ENCODE measurements around the gene DAGLA.

DAGLA gene

DNA sequence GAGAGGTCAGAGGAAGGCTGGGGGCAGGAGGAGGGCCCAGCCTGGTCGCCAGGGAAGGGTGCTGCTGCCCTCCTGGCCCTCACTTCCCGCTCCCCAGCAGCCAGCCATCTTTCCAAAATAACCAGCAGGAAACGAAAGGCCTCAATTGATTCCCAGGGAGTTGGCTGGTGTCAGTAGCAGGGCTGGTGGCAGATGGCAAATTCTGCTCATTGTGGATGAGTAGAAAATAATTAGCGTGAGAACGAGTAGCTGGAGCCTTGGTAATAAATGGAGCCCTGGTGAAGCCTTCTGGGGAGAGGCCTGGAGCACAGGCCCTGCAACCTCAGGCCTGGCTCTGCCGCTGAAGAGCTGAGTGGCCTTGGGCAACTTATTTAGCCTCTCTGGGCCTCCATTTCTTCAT lies 31.3 kb downstream of the DAGLA start:
- no peak for DNase-seq (ENCODE audit: low spot score)
- no peak overlapping the region for H3K27ac ChIP-seq
- TF ChIP-seq, protein P1, sequence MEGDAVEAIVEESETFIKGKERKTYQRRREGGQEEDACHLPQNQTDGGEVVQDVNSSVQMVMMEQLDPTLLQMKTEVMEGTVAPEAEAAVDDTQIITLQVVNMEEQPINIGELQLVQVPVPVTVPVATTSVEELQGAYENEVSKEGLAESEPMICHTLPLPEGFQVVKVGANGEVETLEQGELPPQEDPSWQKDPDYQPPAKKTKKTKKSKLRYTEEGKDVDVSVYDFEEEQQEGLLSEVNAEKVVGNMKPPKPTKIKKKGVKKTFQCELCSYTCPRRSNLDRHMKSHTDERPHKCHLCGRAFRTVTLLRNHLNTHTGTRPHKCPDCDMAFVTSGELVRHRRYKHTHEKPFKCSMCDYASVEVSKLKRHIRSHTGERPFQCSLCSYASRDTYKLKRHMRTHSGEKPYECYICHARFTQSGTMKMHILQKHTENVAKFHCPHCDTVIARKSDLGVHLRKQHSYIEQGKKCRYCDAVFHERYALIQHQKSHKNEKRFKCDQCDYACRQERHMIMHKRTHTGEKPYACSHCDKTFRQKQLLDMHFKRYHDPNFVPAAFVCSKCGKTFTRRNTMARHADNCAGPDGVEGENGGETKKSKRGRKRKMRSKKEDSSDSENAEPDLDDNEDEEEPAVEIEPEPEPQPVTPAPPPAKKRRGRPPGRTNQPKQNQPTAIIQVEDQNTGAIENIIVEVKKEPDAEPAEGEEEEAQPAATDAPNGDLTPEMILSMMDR (IDR thresholded peaks at IDR 0.05) = no peak
- no peak overlapping the region for H3K4me3 ChIP-seq

DNA sequence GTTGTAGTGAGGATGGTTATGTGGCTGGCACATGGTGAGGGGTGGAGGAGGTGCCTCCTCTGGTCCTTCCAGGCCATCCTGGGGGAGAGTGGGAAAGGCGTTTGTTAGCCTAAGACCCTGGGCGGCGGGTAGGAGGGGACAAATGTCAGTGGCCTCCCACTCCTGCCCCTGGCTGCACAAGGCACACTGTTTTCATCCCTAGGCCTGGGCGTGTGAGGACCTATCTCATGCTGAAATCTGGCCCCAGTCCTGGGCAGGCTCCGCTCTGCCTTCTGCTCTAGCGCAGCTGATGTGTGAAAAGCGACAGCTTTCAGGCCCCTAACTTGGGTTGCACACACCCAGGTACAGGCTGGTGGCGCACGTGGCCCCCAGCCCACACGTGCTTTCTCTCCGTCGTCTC lies 32.1 kb downstream of the DAGLA start:
- no peak for DNase-seq (ENCODE audit: low spot score)
- TF ChIP-seq, protein P1 (IDR thresholded peaks at IDR 0.05) = no peak
- H3K27ac ChIP-seq = no peak overlapping the region
- no peak overlapping the region for H3K4me3 ChIP-seq

DNA sequence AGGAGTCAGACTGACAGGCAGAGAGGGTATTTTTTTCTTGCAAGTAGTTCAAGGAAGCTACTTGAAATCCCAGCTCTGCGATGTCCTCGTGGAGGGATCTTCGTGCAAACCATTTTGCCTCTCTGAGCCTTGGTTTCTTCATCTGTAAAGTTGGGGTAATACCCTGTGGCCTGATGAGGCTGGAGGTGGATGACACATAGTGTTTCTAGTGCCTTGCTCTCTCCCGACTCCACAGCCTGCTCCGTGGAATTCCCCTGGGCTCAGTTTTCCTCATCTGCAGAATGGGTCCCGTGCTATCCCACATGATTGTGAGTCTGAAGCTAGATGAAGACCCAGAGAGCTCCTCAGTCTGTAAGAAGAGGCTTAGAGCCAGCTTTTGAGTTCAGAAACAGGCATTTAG lies 32.7 kb downstream of the DAGLA start:
- DNase-seq (ENCODE audit: low spot score) = no peak
- H3K27ac ChIP-seq = no peak overlapping the region
- no peak overlapping the region for H3K4me3 ChIP-seq
- TF ChIP-seq, protein P1 (IDR thresholded peaks at IDR 0.05) = no peak

DNA sequence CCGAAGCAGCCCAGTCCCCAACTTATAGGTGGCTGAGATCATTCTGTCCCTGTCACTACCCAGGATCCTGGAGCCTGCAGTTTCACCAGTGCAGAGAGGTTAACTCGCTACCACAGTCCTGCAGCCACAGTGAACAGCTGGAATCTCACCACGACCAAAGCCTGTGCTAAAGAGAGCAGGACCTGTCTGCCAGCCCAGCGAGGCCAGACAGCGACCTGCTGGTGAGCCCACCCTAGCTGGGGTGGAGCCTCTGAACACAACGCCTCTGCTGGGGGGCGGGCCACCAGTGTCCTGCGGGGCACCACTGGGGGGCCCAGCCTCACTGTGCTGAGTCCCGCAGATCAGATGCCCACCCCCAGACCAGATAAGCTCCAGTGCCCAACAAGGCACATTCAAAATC lies 33.3 kb downstream of the DAGLA start:
- no peak overlapping the region for H3K27ac ChIP-seq
- TF ChIP-seq, protein P1 (IDR thresholded peaks at IDR 0.05) = no peak
- no peak for DNase-seq (ENCODE audit: low spot score)
- H3K4me3 ChIP-seq = no peak overlapping the region

DNA sequence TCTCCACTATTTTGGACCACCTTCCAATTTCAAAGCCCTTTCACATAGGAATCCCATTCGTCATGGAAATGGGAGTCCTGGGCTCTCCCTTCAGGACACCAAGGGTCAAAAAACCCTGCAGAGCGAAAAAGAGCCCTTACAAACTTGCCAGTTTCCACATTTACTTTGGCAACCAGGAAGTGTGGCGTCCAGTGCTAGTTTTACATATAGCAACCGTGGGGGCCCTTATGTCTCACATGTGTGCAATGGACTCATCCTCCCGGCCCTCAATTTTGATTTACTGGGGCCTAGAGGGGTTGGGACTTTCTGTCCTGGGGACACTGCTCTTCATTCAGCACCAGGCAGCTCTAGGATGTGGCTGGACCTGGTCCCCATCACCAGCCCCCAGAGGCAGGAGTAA lies 33.7 kb downstream of the DAGLA start:
- Histone ChIP-seq H3K4me3 (no peak overlapping the region), H3K27ac (no peak overlapping the region)
- DNase-seq (ENCODE audit: low spot score) = no peak
- TF ChIP-seq, protein P1 (IDR thresholded peaks at IDR 0.05) = no peak

DNA sequence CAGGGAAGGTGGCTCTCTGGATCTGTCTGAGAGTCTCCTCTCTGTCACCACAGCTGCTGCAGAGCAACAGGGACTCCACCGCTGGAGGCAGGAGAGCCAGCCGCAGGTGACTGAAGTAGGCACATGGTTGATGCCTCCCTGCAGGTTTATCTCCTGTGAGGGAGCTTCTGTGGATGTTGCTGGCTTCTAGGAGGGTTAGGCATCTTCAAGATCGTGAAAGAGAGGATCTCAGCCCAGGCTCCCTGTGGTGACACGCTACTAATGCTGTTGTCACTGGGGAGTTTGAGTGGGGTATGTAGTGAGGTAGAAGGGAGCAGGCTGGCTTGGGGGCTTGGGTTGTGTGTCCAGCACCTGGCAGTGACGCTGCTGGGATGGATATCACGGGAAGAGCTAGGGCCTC lies 34.1 kb downstream of the DAGLA start:
- no peak for DNase-seq (ENCODE audit: low spot score)
- Histone ChIP-seq H3K27ac (no peak overlapping the region), H3K4me3 (no peak overlapping the region)
- TF ChIP-seq, protein P1 (IDR thresholded peaks at IDR 0.05) = no peak

DNA sequence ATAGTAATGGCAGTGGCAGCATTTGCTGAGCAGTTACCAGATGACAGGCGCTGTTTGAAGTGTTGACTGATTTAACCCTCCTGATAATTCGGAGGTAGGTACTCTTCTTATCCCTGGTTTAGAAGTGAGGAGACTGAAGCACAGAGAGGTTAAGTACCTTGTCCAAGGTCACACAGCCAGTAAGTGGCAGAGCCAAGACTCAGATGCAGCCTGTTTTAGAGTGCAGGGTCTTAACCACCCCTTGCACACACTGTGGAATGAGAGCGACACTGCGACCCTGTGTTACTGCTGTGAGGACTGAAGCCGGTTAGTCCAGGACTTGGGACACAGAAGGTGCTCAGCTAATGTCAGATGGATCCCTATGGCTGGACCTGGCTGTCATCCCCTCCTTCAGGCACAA lies 34.7 kb downstream of the DAGLA start:
- DNase-seq (ENCODE audit: low spot score) = no peak
- H3K27ac ChIP-seq = no peak overlapping the region
- no peak overlapping the region for H3K4me3 ChIP-seq
- TF ChIP-seq, protein P1 (IDR thresholded peaks at IDR 0.05) = no peak
